GM19463 (cell line): ENCODE data around the gene FERMT2.

Experiments used
- ATAC-seq: cut with Tn5 transposase; IDR thresholded peaks from one replicate; pipeline ENCODE4 v1.9.1; 2021; ENCODE audit warnings: mild to moderate bottlenecking, moderate library complexity; ENCODE audit not compliant: unreplicated experiment

Gene FERMT2, protein sequence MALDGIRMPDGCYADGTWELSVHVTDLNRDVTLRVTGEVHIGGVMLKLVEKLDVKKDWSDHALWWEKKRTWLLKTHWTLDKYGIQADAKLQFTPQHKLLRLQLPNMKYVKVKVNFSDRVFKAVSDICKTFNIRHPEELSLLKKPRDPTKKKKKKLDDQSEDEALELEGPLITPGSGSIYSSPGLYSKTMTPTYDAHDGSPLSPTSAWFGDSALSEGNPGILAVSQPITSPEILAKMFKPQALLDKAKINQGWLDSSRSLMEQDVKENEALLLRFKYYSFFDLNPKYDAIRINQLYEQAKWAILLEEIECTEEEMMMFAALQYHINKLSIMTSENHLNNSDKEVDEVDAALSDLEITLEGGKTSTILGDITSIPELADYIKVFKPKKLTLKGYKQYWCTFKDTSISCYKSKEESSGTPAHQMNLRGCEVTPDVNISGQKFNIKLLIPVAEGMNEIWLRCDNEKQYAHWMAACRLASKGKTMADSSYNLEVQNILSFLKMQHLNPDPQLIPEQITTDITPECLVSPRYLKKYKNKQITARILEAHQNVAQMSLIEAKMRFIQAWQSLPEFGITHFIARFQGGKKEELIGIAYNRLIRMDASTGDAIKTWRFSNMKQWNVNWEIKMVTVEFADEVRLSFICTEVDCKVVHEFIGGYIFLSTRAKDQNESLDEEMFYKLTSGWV

DNA sequence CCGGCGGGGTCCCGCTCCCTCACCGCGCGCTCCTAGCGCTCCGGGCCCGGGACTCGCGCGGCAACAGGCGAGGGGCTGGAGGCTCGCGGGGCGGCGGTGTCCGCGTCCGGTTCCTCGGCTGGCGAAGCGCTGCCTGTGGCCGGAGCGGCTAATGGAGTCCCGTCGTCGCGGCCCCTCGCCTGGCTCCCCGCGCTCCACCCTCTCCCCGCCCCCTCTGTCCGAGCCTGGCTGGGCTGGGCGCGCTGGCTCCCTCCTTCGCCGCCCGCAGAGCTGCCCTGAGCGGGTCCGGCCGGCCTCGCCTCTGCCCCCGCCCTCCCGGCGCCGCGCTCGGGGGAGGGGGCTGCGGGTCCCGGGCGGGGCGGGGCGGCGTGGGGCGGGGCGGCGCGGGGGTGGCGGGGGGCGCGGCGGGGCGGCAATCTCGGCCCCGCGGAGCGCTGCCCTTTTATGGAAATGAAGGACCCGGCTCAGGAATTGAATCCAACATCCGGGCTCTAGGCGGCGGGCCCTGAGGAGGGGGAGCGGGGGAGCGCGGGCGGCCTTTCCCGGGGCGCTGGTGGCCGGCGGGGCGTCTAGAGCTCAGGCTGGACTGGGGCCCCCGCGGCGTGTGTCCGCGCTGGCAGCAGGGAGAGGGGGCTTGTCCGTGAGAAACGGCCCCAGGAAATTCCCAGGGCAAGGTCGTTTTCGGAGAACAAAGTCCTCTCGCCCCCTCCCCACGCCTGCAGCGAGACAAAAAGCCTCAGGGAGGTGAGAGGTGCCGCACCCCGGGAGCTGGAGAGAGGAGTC lies at the start of gene FERMT2:
Gene FERMT2, minus strand, starts transcription at position 153 of the 783 bp plus-strand sequence. CDS start 482 bp downstream, outside the sequence.
- peak; percentile 62 for ATAC-seq

DNA sequence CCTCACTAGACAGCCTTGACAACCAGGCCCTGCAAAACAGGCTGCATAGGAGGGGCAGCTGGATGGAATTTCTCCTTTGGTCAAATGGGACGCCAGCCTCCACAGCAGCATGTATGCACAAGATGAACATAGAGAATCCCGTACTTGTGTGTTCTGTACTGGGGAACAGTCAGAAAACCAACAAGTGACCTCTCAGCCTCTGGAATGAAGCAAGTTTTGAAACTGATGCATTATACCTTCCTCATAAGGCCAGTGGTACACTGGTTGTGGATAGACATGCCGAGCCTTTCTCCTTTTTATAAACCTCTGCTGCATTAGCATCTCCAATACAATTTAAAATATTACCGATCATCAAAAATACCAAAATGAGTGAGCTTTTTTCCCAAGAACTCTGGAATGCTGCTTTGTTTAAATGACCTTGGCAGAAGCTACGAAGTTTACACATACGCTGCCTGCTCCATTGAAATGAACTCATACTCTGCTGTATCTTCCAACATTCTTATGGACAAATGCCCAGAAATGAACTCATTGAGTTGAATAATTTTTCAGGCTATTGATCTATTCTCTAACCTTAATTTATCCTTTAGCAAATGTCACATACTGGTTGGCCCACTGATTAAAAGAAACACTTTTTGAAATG lies 47.6 kb upstream of the FERMT2 start:
- ATAC-seq = no peak

- no peak for ATAC-seq
Measured at GRCh38 chr14:52996493-52996892, 45.6 kb upstream of the FERMT2 start.

- ATAC-seq = no peak
Measured at GRCh38 chr14:52995998-52996397, 45.1 kb upstream of the FERMT2 start.

GRCh38 chr14:52992236-52992870 lies 41.5 kb upstream of the FERMT2 start:
- no peak for ATAC-seq

DNA sequence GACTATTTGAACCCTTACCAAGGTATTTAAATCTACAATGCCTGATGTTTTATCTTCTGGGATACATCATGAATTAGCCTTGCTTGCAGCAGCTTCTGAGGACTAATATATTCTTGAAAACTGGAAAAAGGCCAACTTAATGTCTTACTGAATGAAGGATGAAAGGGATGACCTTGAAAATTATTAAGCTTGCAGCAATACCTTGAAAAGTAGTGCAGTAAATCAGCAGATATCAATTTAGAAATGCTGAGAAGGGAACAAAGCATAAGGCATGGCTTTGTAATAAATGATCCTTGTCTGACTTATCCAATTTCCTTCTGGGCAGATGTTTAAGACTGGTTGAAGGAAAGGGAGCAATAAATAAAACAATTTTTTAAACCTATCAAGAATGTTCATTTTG lies 37.3 kb upstream of the FERMT2 start:
- no peak for ATAC-seq

DNA sequence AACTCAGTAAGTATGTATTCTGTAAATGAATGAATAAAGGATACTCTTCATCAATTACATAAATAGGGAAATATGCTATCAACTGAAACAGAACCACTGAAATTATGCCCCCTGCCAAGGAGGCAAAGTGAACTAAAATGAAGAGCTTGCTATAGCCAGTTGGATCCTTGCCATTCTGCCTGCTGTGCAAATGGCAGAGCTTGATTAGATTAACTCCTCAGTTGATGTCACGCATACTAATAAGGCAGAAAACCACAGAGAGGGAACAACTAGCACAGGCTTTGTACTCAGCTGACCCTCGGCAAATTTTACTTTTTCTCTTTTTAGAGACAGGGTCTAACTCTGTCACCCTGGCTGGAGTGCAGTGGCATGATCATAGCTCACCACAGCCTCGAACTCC lies 36.7 kb upstream of the FERMT2 start:
- ATAC-seq = no peak

DNA sequence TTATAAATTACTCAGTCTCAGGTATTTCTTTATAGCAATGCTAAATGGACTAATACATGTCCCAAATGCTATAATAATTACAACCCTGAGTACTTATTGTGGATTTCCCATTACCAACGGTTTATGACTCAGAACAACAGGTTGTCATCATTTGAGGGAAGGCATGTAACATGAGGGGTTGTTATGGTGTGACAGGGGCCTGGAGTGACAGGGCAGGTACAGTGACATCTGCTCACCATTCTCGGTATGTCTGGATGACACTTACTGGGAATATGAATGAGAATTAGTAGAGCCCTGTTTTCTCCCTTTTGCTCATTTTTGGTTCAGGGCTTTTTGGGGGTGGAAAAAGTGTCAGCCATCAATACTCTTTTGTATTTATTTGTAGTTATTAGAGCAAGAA lies 36.2 kb upstream of the FERMT2 start:
- no peak for ATAC-seq

GRCh38 chr14:52977798-52978197 lies 26.9 kb upstream of the FERMT2 start:
- ATAC-seq = no peak

DNA sequence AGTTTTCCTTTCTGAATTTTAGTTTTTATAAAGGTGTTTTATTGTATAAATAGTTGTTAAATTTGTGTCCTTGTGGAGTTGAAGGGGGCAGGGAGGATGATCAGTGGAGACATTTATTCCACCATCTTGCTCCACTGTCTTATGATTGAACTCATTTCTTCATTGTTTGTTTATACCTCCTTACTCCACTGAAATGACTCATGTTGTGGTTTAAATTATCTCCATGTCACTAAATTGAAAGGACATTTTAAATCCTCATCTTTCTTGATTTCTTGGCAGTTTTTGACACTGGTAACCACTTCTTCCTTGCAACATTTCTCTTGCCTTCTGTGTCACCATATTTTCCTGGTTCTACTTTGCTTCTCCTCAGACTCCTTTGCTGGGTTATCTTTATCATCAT lies 23.6 kb upstream of the FERMT2 start:
- no peak for ATAC-seq

DNA sequence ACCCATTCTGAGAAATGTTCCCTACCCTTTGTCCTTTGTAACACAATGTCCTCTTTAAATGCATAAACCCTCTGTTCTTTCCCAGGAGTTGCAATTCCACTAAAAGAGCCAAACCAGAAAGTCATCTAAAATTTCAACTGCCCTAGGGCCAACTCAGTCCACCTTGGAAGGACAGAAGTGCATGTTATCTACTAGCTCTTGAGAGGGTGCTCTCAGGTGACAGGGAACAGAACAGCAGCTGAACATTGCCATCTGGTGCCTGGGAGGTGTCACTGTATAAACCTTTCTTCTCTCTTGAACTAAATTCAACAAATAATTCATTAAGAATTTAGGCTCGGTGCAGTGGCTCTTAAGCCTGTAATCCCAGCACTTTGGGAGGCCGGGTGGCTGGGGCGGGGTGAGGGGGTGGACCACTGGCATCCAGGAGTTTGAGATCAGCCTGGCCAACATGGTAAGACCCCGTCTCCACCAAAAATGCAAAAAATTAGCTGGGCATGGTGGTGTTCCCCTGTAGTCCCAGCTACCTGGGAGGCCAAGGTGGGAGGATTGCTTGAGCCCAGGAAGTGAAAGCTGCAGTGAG lies 10.3 kb upstream of the FERMT2 start:
- ATAC-seq = peak; percentile 50

GRCh38 chr14:52960627-52961026 lies 9.8 kb upstream of the FERMT2 start:
- no peak for ATAC-seq

DNA sequence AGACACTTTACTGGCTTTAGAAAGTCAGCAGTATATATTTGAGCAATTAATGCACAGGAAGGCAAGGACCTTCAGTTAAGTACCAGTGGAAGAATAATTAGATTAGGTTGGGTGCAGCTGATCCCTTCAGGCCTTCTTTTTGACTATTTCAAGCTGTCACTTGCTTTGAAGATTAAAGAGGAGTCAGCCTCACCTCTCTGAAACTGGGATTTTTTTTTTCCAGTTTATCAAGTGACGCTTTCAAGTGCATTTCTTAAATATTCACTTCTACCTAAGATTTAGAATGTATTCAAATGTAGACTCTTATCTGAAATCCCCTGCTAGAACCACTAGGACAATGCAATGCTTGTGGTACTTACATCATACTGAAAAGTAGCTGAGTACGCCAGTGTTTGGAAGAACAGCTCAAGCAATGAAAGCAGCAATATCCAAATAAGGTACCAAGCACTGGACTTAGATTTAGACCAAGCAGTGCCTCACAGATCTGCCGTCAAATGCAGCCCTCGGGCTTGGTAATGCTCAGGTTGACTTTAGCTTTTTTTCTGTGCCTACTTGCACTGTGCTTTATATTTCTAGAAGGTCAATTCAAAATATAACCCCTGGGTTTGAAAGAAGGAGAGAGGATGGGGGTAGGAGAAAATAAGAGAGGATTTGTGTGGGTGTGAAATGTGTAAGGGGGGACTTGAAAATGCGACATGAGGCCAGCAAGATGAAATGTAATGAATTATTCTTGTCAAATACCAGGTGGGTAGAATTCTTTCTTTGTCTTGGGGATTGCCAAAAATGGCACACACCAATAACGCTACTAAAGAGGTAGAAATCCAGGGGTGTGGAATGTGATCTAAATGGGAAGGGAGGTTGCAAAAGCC lies 3.7 kb upstream of the FERMT2 start:
- no peak for ATAC-seq

GRCh38 chr14:52951681-52952554 lies 1.1 kb upstream of the FERMT2 start:
- ATAC-seq = no peak

- peak; percentile 39 for ATAC-seq
Measured at GRCh38 chr14:52950410-52950897, 396 bp downstream of the FERMT2 start.

GRCh38 chr14:52949711-52950409 lies 990 bp downstream of the FERMT2 start:
- no peak for ATAC-seq

- no peak for ATAC-seq
Measured at GRCh38 chr14:52949249-52949648, 1.6 kb downstream of the FERMT2 start.

- no peak for ATAC-seq
Measured at GRCh38 chr14:52948836-52949235, 2.0 kb downstream of the FERMT2 start.
